GM18861 (cell line): Measurements from ENCODE around the gene HDAC4.

ENCODE experiments used
- ATAC-seq: cut with Tn5 transposase; IDR thresholded peaks from one replicate; pipeline ENCODE4 v1.9.1; 2021; ENCODE audit not compliant: unreplicated experiment

The HDAC4 gene

DNA sequence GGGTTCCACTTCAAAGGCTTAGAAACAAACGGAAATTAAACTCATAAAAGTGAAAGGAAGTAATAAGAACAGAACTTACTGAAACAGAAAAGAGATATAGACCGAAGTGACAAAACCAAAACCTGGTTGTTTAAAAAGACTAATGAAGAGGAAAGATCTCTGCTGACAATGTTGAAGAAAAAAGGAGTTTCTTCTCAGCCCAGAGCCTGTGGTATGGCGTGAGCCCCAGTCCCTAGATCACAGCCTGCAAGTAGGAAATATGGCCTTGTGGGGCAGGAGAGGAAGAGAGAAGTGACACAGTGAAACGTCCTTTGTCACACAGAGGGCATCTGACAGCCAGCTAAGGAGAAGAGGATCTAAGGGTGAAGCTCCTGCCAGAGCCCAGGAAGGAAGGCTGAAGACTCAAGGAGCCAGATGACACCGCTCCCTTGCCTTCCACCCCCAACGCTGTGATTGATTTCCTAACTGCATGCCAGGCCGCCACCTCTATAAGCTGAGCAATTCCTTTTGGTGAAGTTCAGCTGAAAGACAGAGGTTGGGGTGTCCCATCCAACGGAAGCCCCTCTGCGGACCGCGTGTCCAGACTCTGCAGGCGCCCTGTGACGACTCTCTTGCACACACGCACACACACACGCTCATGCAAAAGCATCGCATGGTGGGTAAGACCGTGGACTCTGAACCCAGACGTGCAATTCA is 141.1 kb downstream of the HDAC4 start:
- peak; percentile 43 for ATAC-seq

DNA sequence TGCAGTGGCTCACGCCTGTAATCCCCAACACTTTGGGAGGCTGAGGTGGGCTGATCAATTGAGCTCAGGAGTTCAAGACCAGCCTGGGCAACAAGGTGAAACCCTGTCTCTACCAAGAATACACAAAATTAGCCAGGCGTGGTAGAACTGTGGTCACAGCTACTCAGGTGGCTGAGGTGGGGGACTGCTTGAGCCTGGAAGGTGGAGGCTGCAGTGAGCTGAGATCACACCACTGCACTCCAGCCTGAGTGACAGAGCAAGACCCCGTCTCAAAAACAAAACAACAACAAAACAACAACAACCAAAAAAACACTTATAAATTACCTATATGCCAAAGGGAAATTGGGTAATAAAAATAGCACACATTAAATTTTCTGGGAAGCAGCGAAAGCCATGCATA is 141.6 kb downstream of the HDAC4 start:
- peak; percentile 40 for ATAC-seq

DNA sequence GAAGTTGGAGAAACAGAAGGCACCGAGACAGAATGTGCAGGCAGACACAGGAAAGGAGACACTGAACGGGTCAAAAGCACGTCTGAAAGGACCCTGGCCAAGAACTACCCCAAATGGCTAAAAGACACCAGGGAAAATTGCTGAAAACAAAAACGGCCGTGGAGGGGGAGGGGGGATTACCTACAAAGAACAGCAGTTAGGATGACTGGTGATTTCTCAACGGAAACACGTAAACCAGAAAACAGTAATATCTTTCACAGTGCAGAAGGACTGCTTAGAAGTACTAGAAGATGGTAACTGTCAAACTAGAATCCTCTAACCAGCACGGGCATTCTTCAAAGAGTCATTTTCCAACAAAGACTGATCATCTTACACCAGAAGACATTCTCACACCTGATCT is 142.6 kb downstream of the HDAC4 start:
- ATAC-seq: no peak

DNA sequence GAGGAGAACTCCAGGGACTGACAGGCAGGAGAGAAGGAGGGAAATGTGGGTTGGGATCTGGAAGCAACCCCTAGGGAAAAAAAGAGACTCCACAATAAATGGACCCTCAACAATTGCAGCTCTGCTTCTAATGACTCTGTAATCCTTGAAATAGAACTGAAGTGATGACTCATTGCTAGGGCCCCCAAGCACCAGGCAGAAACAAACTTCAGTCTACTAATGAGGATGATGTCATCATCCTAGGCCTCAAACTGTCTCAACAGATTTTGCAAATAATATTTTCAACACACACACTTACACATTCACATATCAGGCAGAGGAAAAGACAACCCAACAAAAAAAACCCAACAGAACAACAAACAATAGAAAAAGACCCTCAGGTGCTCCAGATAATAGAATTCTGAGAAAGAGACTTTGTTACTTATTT is 143.3 kb downstream of the HDAC4 start:
- ATAC-seq: no peak

DNA sequence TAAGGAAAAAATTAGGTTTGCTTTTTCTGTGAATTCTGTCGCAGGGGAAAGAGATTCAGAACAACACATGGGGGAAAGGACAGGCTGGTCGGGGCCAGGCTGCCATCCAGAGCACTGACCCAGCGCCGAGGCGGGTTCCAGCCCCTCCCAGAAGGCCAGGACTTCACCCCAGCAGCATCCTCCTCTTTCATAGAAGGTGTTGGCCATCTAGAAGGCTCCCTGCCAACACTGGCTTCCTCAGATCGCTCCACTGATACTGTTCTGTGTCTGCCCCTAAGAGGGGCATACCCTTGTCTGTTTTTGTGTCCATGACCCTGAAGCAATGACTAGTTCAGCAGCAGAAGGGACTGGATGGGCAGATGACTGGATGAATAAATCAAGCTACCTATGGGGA is 144.5 kb downstream of the HDAC4 start:
- no peak for ATAC-seq

DNA sequence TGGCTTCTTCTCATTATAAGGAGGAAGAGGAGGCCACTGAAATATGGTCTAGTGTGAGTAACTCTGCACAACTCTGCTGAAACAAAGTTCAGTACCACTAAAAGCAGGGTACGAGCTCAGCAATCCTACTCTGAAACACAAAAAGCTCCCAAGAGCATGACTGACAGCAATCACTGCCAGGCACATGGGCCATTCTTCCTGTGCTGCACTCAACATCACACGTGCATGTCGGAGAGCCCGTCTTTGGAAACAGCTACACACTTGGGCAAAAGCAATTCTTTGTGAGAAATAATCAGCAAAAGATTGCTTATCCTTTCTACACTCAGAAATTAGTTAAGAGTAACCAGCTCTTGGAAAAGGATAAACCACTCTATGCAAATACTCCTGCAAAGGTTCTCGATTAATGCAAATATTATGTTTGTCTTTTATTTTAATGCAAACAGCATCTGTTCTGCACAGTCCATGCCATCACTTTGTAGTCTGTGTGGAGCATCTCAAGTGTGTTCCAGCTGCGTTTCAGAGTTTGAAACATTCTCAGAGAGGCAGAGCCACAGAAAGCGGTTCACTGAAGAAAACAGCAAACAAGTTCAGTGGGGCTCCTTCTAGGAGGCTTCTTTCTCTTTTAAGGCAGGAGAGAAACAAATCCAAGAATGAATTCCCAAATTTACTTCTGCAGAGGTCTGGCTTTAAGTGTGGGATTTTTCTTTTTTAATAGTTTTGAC is 145.0 kb downstream of the HDAC4 start:
- ATAC-seq: no peak

DNA sequence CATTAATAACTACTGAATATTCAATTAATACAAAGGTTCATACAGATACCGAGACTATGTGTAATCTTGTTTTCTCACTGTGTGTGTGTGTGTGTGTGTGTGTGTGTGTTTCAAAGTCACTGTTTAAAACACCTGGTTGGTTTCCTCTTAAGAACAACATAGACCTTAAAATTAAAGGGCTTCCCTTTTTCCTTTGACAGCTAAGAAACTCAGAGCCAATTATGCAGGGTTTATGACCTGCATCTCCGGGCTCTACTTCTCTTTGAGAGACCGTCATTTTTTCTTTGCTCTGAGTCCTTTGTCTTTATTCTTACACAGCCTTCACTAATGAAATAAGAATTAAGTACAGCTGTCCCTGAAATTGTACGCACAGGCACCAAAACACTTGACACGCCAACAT is 145.6 kb downstream of the HDAC4 start:
- no peak for ATAC-seq

DNA sequence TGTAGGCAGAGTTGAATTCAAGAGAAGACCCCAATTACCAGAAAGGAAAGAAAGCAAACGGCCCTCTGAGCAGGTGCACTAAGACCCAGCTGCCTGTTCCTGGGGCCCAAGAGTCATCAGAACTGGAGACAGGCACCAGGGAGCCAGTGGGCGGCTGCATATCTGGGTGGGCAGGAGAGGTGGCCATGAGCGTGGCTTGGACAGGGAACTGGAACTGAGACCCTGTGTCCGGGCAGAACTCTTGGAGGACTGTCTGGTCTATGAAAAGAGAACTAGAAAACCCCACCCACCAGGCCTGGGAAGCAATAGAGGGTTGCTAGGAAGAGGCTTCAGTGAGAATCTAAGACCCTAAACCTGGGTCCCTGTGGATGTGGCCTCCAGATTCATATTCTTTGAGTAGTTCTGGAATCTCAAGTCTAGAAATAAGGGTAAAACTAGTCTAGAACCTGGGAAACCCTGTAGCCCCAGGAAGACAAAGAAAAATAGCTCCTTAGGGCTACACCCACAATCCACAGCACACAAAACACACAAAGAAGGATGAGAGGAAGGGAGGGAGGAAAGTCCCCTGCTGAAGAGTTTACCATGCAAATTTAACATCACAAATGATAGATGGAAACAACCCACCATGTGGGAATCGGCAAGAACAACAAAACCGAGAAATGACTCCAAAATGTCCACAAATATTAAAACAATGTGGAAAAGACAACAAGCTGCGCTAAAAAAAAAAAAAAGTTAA is 147.0 kb downstream of the HDAC4 start:
- no peak for ATAC-seq

DNA sequence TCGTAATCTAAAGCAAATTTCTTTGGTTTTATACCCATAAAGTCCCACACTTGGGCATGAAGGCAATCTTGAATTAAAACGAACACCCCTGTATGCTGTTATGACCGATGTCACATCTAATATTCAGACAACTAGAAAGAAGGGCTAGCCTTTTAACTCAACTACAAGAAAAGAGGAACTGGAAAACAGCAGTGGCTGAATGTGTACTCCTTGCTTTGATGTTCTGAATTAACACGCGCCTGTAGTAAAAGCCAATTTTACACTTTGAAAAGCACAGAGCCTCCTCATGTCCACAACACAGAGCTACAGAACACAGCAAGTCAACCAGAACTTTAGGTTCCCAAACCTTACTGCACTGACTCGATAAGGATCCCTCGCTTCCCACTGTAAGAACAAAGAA is 147.6 kb downstream of the HDAC4 start:
- ATAC-seq: peak; percentile 85

DNA sequence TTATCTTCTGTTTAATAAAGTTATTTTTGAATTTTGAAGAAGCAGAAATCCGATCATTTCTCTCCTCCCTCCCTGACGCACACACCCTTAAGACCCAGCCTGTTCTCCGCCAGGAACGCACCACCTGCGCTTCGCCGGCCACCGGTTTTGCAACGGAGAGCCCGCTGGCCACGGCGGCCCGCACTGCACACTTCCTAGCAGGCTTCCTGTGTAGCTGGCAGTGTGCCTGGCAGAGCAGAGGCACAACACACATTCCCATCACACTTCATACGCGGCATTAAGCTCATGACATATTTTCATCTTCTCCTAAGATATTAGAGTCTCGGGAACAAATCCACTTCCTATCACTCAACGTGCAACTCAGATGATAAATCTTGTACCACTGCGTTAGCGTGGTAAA is 148.0 kb downstream of the HDAC4 start:
- no peak for ATAC-seq

DNA sequence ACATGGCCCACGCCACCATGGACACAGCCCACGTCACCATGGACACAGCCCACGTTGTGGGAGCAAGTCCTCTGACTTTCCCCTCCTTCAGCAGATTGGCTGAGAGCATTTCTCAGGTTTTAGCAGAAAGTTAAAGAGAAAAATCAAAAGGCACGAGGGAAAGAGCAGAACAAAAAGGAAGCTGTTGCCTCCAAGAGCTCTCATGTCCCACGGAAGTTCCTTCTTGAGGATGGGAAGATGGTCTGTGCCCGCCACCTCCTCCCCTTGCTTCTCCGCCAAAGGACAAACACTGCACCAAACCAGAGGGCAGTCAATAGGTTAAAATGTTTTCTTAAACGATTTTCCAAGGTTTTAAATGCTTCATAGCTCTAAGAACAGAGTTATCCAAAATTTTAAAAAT is 148.4 kb downstream of the HDAC4 start:
- ATAC-seq: no peak

DNA sequence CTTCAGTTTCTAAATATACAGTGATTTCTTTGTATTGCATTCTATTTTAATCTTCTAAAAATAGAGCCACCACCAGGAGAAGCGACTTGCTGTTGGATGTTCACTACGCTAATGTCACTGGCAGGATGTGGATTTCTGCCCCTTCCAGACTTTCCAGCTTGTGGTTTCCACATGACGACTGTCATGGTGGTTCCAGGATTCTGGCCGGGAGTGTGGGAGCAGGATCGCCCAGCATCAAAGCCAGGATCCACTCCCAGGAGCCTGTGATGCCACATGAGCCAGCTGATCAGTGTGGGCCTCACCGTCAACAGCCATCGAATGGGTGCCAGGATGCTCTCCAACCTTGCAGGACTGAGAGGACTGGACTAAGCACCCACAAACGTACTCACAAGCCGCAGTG is 148.8 kb downstream of the HDAC4 start:
- no peak for ATAC-seq

DNA sequence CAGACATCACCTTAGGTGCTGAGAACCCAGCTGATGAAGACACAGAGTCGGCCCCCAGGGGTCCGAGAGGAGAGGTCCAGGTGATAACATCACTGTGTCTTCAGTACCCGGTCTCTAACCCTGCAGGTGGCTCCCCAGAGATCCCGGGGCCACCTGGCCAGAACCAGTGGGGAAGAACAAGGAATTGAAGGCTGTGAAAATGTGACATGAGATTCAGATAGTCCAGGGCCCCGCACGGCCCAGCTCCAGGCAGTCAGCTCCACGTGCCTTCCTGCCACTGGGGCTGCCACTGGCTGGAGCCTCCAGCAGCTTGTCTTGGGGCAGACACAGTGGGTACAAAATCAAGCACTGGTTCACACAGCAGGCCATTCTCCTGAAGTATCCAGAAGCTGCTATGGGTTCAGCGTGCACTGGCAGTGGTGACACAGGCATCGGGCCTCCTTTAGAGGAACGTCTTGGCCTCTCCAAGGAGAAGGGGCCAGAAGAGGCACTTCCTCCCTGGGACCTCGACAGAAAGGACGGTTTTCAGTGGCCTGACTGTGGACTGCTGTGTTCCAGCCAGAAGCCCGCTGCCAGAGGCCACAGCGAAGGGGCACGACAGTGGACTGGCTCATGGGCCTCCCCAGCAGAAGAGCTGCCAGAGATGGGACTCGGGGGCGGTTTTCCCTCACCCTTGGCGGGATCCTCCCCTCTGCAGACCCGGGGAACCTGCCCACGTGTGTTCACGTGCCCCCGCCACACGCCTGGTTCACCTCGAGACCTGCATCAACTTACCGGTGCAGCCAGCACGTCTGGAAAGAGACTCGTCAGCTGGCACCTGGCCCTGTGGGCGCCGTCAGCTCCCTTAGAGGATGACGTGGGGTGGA is 150.4 kb downstream of the HDAC4 start:
- no peak for ATAC-seq

DNA sequence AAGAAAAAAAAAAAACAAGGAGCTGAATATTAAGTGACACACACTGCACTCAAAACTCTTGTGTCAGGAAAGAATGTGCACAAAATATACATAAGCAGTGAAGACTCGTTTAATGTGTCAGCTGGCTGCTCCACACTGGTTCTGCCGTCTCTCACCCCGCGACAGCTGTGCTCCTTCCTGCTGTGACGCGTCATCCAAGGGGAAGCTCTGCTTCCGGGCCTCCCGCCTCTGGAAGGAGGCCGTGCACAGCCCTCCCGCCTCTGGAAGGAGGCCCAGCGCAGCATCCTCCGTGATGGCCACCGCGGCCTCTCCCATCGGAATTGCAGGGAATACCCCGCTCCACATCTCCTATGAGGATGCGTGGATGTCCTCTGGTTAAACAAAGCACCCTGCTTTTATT is 151.0 kb downstream of the HDAC4 start:
- ATAC-seq: no peak

DNA sequence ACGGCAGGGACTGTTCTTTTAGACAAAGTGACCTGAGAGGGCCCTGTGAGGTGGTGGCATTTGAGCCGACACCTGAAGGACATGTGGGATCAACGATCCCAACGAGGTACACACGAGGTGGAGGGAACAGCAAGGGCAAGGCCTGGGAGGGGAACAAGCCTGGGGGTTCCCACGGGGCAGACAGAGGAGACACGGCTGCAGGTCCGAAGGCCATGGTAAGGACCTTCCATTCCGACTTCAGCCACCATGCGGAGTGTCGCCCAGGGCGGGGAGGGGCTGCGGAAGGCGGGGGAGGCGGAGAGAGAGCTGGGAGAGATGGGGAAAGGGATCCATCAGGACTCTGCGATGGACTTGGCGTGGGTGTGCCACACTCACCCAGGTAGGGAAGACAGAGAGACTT is 151.8 kb downstream of the HDAC4 start:
- ATAC-seq: no peak

DNA sequence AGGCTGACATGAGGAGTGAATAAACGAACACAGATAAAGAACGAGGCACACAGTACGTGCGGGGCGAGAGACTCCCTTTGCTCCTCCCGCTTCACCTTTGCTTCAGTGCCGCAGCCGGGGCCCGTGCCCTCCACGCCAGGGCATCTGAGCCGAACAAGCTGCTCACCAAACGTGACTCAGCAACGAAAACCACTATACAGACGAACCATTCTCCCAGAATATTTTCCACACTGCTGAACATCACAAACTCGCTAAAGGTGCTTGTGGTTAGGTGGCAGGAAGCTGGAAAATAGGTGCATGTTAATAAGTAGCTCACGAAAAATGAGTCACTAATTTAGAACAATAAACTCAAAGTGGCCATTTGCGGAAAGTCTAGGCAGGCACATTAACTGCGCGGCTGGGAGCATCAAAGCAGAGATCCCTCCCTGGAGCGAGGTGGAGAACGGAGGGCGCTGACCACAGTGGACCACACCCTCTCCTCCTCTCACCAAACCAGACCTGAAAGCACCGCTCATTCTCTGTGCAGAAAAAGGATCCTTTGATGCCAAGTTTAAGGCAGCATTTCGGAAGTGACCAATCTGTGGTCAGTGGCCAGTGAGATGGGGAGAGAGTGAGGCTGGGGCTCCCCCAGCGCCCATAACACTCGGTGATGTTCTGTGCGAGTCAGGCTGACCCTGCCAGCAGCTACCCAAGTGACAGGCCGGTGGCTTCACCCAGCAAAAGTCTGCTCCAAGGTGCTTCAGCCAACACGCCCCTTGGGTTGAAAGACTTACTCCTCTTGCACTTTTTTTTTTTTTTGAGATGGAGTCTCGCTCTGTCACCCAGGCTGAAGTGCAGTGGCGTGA is 153.2 kb downstream of the HDAC4 start:
- ATAC-seq: no peak

DNA sequence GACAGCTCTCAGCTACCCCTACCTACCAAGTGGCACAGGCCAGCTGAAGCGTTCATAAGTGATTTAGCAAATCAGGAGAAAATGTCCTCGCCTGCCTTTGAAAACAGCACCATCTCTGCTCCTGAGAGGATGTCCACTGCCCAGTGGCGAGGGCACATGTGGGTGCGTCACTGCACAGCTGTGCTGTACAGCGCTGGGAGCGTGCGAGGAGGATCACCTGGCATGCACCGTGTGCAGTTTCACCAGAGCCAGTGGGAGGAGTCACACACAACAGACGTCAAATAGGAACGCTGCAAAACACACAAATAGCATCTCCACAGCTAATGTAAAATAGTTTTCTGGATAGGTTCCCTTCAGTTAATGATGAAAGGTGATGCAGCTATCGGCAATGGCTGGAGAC is 154.1 kb downstream of the HDAC4 start:
- no peak for ATAC-seq

DNA sequence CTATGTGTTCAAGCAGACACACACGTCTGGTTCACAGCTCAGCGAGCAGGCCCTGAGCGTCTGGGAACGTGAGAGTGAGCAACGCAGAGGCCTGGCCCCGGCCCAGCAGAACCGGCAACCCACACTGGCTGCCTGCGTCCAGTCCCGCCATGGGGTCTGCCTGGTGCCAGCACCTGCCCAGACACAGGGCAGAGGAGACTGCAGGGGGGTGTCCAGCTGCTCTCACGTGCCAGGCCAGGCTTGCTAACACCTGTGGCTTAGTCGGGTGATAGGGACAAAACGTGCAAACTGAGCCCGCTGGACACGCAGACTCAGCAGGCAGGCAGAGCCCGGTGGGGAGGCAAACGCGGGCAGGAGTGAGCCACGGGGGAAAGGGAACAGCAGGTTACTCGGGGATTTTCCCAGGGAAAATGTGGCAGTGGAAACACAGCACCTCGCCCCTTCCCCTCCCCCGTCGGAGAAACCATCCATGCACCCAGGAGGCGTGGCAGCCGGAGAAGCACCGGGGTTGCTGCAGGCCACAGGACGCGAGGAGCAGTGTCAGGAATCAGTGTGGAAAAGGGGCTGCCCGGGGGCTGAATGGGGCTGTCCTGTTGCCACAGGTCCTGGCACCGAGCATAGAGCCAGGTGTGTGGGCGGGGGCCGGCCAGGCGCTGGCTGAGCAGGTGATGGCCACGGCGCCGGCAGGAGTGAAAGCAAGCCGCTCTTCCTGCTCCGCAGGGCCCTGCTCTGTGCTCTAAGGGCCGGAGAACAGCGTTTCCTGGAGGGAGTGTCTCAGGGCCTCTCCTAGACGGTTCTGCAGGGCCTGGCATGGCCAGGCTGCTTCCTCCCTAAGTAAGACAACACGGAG is 154.7 kb downstream of the HDAC4 start:
- ATAC-seq: no peak

DNA sequence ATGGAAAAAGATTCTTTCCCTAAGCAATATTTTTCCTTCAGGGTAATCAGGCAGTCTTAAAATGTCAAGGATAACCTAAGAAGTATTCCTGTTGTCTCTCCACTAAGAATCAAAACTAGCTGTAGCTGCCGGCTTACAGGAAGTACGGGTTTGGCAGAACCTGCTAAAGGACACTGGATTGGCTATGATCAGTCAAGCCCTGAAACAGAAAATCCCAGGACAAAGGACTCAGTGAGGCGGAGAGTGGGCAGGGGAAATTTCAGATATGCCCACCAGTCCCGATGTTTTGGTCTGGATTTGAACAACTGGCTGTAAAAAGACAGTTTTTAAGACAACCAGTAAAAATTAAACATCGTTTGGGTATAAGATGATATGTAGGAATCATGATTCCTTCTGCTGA is 155.7 kb downstream of the HDAC4 start:
- no peak for ATAC-seq
